Lower leg skin (tissue), 4 donors: Measurements from ENCODE around the gene SLC47A2. TPM values are rescaled to one million over a fixed set of nuclear protein-coding genes. Genes with fewer than 3 reads are reported as not detected.

ENCODE experiments used
- DNase-seq, 2 donors: peaks; one replicate each; pipeline ENCODE4 v3.0.0-alpha.2; 2019; ENCODE audit warnings: low spot score in 2 of 2
- H3K4me3 ChIP-seq: fragments of 200-600 bp; sonication (generic); 2 replicates; pipeline ENCODE4 v1.5.1; 2017; ENCODE audit warnings: mild to moderate bottlenecking, low read depth; ENCODE audit not compliant: poor library complexity, severe bottlenecking
- CTCF ChIP-seq, 3 donors: fragments of 450-650 bp; IDR thresholded peaks; one replicate each; pipeline ENCODE4 v1.5.1; 2016; ENCODE audit warnings: antibody characterized with exemption in 3 of 3, mild to moderate bottlenecking in 3 of 3, moderate library complexity in 2 of 3
- POLR2A ChIP-seq, 2 donors: fragments of 450-650 bp; IDR thresholded peaks; one replicate each; pipeline ENCODE4 v1.6.1; 2016 to 2017; ENCODE audit warnings: antibody characterized with exemption in 2 of 2, mild to moderate bottlenecking in 1 of 2, moderate library complexity in 1 of 2
- WGBS, 2 donors: methylation state at CpG; one replicate each; pipeline ENCODE4 v1.1.5; 2018; 5-methylcytosine and 5-hydroxymethylcytosine counted together
- intact Hi-C: fragments of 100-400 bp; cut with DNase I; formaldehyde crosslinking; loops from one replicate; pipeline ENCODE4 v1.15.0; 2023; ENCODE audit warnings: low total_unique reads
- total RNA-seq, 4 donors: library from RNA; depleted of rRNA; stranded (reverse); fragments of >200 nt; gene quantifications; one replicate each; pipeline ENCODE4 v1.1.0, GENCODE V29; 2016

Gene SLC47A2
- total RNA-seq, 4 donors from 2014 or later, result 0.49 to 6.1 (median 2.5) TPM; not detected in 1

- 65 to 69% methylated on average over 7 to 8 of the region's 9 CpGs for WGBS, 2 donors
- intact Hi-C loops, result no loop called here
- no peak overlapping the region for H3K4me3 ChIP-seq
- TF ChIP-seq POLR2A (IDR thresholded peaks at IDR 0.05) (no peak), CTCF (IDR thresholded peaks at IDR 0.05) (no peak)
- no peak for DNase-seq
Measured at GRCh38 chr17:19720631-19721426, 4.4 kb upstream of the SLC47A2 start.

DNA sequence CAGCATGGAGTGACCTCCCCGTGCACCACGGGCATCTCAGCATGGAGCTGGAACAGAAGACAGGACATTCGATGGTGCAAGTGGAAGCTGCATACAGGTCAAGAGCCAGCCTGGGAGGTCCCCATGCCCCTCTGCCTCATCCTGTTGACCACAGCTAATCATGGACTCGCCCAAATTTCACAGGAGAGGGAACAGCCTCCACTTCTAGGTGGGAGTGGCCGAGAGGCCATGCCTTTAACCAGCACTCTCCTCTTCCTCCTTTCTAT is 3.8 kb upstream of the SLC47A2 start:
- intact Hi-C loops, result no loop called here
- H3K4me3 ChIP-seq, result no peak overlapping the region
- no peak for TF ChIP-seq CTCF (IDR thresholded peaks at IDR 0.05)
- WGBS, 2 donors, result 61 to 66% methylated on average over 3 to 5 of the region's 5 CpGs
- no peak for DNase-seq

DNA sequence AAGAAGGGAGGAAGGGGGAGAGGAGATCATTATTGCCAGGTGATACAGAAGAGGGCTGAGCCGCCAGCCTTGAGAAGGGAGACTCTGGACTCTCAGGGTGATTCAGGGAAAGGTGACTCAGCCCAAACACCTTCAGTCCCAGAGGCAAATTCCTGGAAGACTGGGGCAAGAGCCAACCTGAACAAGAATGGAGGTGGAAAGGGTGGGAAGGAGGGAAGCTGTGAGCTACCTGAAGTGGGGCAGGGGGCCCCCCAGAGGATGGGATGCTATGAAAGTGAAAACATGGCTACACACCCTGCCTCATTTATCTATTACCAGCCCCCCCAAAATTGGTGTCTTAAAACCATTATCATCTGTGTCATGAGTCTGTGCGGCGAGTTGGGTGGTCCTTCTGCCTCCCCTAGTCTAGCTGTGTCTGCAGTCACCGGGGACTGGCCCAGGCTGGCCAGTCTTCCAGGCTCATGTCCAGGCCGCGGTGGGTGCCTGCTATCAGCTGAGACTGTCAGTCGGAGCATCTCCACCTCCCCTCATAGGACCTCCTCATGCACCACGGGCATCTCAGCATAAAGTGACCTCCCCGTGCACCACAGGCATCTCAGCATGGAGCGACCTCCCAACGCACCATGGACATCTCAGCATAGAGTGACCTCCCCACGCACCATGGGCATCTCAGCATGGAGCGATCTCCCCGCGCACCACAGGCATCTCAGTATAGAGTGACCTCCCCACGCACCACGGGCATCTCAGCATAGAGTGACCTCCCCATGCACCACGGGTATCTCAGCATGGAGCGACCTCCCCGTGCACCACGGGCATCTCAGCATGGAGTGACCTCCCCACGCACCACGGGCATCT is 3.2 kb upstream of the SLC47A2 start:
- intact Hi-C loops, result no loop called here
- 90 to 93% methylated on average over 18 to 22 of the region's 23 CpGs for WGBS, 2 donors
- DNase-seq, result no peak
- no peak overlapping the region for H3K4me3 ChIP-seq
- TF ChIP-seq CTCF (IDR thresholded peaks at IDR 0.05), result no peak
- no peak for TF ChIP-seq POLR2A (IDR thresholded peaks at IDR 0.05)

DNA sequence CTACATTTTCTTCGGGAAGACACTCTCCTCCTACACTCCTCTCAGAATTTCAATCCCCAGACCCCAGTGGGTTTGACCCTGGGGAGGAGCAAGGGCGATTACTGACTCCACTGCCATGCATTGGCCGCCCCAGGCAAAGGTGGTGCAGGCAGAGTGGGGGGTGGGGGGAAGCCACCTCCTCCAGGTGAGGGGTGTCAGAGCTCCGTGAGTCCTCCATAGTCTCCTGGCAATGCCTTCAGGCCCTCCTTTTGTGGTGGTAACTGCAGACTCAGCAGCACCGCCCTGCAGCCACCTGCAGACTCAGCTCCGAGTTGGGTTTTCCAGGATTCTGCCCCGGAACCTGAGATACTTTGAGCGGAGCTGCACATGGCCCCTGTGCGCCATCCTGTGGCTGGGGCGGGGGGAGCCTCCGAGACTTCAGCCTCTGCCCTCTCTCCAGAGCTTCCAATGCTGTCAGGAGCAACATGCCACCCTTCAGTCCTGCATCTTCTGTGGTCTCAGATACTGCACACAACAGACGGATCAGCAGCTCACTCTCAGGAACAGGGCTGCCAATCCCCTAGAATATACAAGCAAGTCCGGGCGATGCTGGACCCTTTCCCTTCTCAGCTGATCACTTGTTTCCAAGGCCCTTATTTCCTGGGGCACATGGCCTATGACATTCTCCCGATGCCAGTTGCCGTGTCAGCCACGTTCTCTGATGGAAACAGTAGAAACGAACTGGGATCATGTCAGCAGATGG is 2.4 kb upstream of the SLC47A2 start:
- intact Hi-C loops, result no loop called here
- H3K4me3 ChIP-seq, result no peak overlapping the region
- TF ChIP-seq POLR2A (IDR thresholded peaks at IDR 0.05), result no peak
- TF ChIP-seq CTCF (IDR thresholded peaks at IDR 0.05), result no peak
- DNase-seq, result no peak
- 43 to 52% methylated on average over 15 to 18 of the region's 18 CpGs for WGBS, 2 donors

DNA sequence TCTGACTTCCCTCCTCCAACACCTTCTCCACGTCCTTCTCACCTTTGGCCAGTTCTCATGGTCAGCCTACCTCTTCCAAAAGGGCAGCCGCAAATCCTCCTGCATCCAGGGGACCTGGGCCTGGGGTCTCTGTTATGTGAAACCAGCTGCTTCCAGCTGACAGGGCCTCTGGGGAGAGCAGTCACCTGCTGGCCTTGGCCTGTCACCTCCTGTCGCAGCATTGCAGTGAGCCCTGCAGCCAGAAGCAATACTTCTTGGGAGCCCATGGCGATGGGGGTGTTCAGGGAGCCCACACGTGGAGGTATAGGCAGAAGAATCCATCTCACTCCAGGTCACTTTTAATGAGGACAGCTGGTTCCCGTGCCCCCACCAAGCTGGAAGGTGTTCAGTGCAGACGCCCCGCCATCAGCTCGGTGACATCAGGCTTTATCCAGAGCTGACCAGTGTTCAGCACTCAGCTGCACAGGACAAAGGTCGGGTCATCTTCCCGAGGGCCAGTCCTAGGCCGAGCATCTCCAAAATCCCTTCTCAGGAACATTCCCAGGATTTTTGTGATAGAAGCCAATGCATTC is 1.7 kb upstream of the SLC47A2 start:
- H3K4me3 ChIP-seq, result no peak overlapping the region
- intact Hi-C loops, result no loop called here
- DNase-seq, result no peak
- WGBS, 2 donors, result 77 to 80% methylated on average over 11 to 12 of the region's 12 CpGs
- TF ChIP-seq CTCF (IDR thresholded peaks at IDR 0.05) (no peak), POLR2A (IDR thresholded peaks at IDR 0.05) (no peak)
